Measurements from ENCODE around the gene WNT10A. TPM values are rescaled to one million over a fixed set of nuclear protein-coding genes. Genes with fewer than 3 reads are reported as not detected.

The WNT10A gene
- total RNA-seq, 6 experiments from 2014 or later, result not detected

GRCh38 chr2:218858671-218859555, 21.7 kb upstream of the WNT10A start:
- no peaks in the 10 kb centered on the region for H3K36me3 Mint-ChIP-seq (ENCODE audit: low read depth)
- H3K4me1 Mint-ChIP-seq (ENCODE audit: low read depth), result peaks cover 5% of the 10 kb centered on the region
- no peak for TF ChIP-seq CTCF (IDR thresholded peaks at IDR 0.05)
- no peak for DNase-seq
- H3K9me3 Mint-ChIP-seq, result no peaks in the 10 kb centered on the region
- peaks cover 77% of the 10 kb centered on the region for H3K27me3 Mint-ChIP-seq (ENCODE audit: insufficient read depth)
- no peak overlapping the region for H3K27ac Mint-ChIP-seq
- no peak overlapping the region; the same call in 1 of the 2 replicates for H3K4me3 Mint-ChIP-seq

- peaks cover 71% of the 10 kb centered on the region for H3K27me3 Mint-ChIP-seq (ENCODE audit: insufficient read depth)
- no peaks in the 10 kb centered on the region; the same call in 1 of the 2 replicates for H3K4me1 Mint-ChIP-seq (ENCODE audit: low read depth)
- TF ChIP-seq CTCF (IDR thresholded peaks at IDR 0.05), result no peak
- H3K36me3 Mint-ChIP-seq (ENCODE audit: low read depth), result no peaks in the 10 kb centered on the region
- H3K9me3 Mint-ChIP-seq, result no peaks in the 10 kb centered on the region
- no peak within 1 kb of the TSS for H3K27ac Mint-ChIP-seq
- DNase-seq, result no peak
- H3K4me3 Mint-ChIP-seq, result no peak within 1 kb of the TSS; the same call in 1 of the 2 replicates
These were observed 21.1 kb upstream of the WNT10A start, which contains the start of gene WNT6 for GRCh38 chr2:218859556-218859987. TSS of gene WNT6 (plus strand) at chr2:218859805. CDS start at chr2:218860038, 233 bp downstream.

- TF ChIP-seq CTCF (IDR thresholded peaks at IDR 0.05), result no peak
- no peak overlapping the region for H3K4me3 Mint-ChIP-seq
- H3K4me1 Mint-ChIP-seq (ENCODE audit: low read depth), result no peaks in the 10 kb centered on the region; the same call in 1 of the 2 replicates
- peaks cover 68% of the 10 kb centered on the region for H3K27me3 Mint-ChIP-seq (ENCODE audit: insufficient read depth)
- H3K9me3 Mint-ChIP-seq, result no peaks in the 10 kb centered on the region
- H3K36me3 Mint-ChIP-seq (ENCODE audit: low read depth), result no peaks in the 10 kb centered on the region
- no peak for DNase-seq
- H3K27ac Mint-ChIP-seq, result no peak overlapping the region
These were observed 20.4 kb upstream of the WNT10A start for GRCh38 chr2:218859988-218860831.

GRCh38 chr2:218860950-218861381, 19.7 kb upstream of the WNT10A start:
- no peak for DNase-seq
- no peak overlapping the region for H3K27ac Mint-ChIP-seq
- H3K9me3 Mint-ChIP-seq, result no peaks in the 10 kb centered on the region
- no peaks in the 10 kb centered on the region for H3K36me3 Mint-ChIP-seq (ENCODE audit: low read depth)
- no peak overlapping the region for H3K4me3 Mint-ChIP-seq
- peaks cover 65% of the 10 kb centered on the region for H3K27me3 Mint-ChIP-seq (ENCODE audit: insufficient read depth)
- H3K4me1 Mint-ChIP-seq (ENCODE audit: low read depth), result no peaks in the 10 kb centered on the region; the same call in 1 of the 2 replicates
- TF ChIP-seq CTCF (IDR thresholded peaks at IDR 0.05), result no peak

- Mint-ChIP-seq H3K27ac (no peak overlapping the region), H3K4me3 (no peak overlapping the region), H3K4me1 (ENCODE audit: low read depth) (no peaks in the 10 kb centered on the region; the same call in 1 of the 2 replicates), H3K27me3 (ENCODE audit: insufficient read depth) (peaks cover 57% of the 10 kb centered on the region), H3K9me3 (no peaks in the 10 kb centered on the region), H3K36me3 (ENCODE audit: low read depth) (no peaks in the 10 kb centered on the region)
- no peak for TF ChIP-seq CTCF (IDR thresholded peaks at IDR 0.05)
- no peak for DNase-seq
These were observed 18.9 kb upstream of the WNT10A start for GRCh38 chr2:218861645-218862318.
